K562 (cell line): ENCODE data around the gene CPT1A. TPM values are rescaled to one million over a fixed set of nuclear protein-coding genes. Genes with fewer than 3 reads are reported as not detected.

Source experiments
- CTCF ChIP-seq, 3 experiments: IDR thresholded peaks in 2 of 3; conservative IDR thresholded peaks in 1 of 3; 2 replicates each; pipeline ENCODE4 v1.5.1; 2011 to 2012; ENCODE audit warnings: low read length in 3 of 3, mild to moderate bottlenecking in 3 of 3, control low read depth in 2 of 3, improper control_type of control experiment in 1 of 3, inconsistent platforms in 1 of 3, low read depth in 1 of 3, mixed read lengths in 1 of 3, moderate library complexity in 1 of 3; ENCODE audit not compliant: insufficient read depth in 2 of 3
- E2F5 ChIP-seq: sonication (generic); formaldehyde crosslinking; IDR thresholded peaks from 2 replicates; pipeline ENCODE4 v1.8.0; 2022; ENCODE audit warnings: mild to moderate bottlenecking, missing genetic modification reagents
- MAZ ChIP-seq, 2 experiments: fragments of 450-650 bp in 1 of 2; sonication (generic) in 1 of 2; formaldehyde crosslinking; IDR thresholded peaks in 1 of 2; conservative IDR thresholded peaks in 1 of 2; 2 replicates each; pipeline versions ENCODE4 v1.4.0 to v1.5.0; 2020; ENCODE audit warnings: mild to moderate bottlenecking in 1 of 2, missing genetic modification reagents in 1 of 2
- NCOA1 ChIP-seq: fragments of 450-650 bp; IDR thresholded peaks from 2 replicates; pipeline ENCODE4 v1.6.1; 2016; ENCODE audit warnings: low read depth
- RAD21 ChIP-seq, 2 experiments: fragments of 250-450 bp in 1 of 2; fragments of 450-650 bp in 1 of 2; sonication (Bioruptor Pico) in 1 of 2; formaldehyde crosslinking in 1 of 2; IDR thresholded peaks in 1 of 2; conservative IDR thresholded peaks in 1 of 2; 2 replicates each; pipeline versions ENCODE4 v1.4.0 to v1.8.0; 2020 to 2022; ENCODE audit warnings: mild to moderate bottlenecking in 2 of 2, moderate library complexity in 1 of 2
- SFPQ ChIP-seq: fragments of 200-400 bp; formaldehyde crosslinking; IDR thresholded peaks from 2 replicates; pipeline ENCODE4 v1.6.1; 2017; ENCODE audit warnings: mild to moderate bottlenecking, low read depth, low read length, moderate library complexity
- ZBTB40 ChIP-seq, 2 experiments: fragments of 450-650 bp in 1 of 2; sonication (generic) in 1 of 2; formaldehyde crosslinking in 1 of 2; IDR thresholded peaks; 2 replicates each; pipeline versions ENCODE4 v1.7.1 to v1.9.0; 2016 to 2022; ENCODE audit warnings: inconsistent platforms in 1 of 2, mild to moderate bottlenecking in 1 of 2, missing genetic modification reagents in 1 of 2
- polyA plus RNA-seq, 8 experiments: library from polyadenylated mRNA; depleted of rRNA in 4 of 8; stranded (reverse) in 5 of 8; unstranded in 3 of 8; fragments of >200 nt; fragmentation: Nextera tagmentation in 2 of 8; fragmentation: Illumina TruSeq in 1 of 8; extraction: Ambion mirVana in 2 of 8; extraction: Trizol in 1 of 8; gene quantifications; 2 replicates each; pipeline versions ENCODE4 v1.2.1 to v1.2.3, GENCODE V29; 2011 to 2014; ENCODE audit warnings: inconsistent platforms in 1 of 8, missing spikeins in 1 of 8
- total RNA-seq, 7 experiments: library from RNA; depleted of rRNA in 6 of 7; stranded (reverse); fragments of >200 nt in 6 of 7; fragmentation: Illumina TruSeq in 2 of 7; extraction: Trizol in 2 of 7; gene quantifications; 2 replicates each; pipeline versions ENCODE4 v1.2.1 to v1.2.3, GENCODE V29; 2011 to 2021; ENCODE audit warnings: low replicate concordance in 1 of 7

CPT1A gene
- total and polyA plus RNA-seq, 9 of the 15 experiments (the other 6 are each of a cell fraction or from before 2014, with no cell fraction given), result 2.6 to 29.1 (median 12.3) TPM

- TF ChIP-seq RAD21 (CRISPR knock-in tag; conservative IDR thresholded peaks at IDR 0.05 in 1 of 2, IDR thresholded peaks at IDR 0.05 in 1 of 2) (peak in 1 of 2 experiments; percentile 11; a peak in 1 of 4 replicates), MAZ (CRISPR knock-in tag; conservative IDR thresholded peaks at IDR 0.05 in 1 of 2, IDR thresholded peaks at IDR 0.05 in 1 of 2) (peak in 1 of 2 experiments; percentile 69; a peak in 2 of 4 replicates), SFPQ (no peak), ZBTB40 (IDR thresholded peaks at IDR 0.05) (peak; percentile 19; the same call in 1 of the 2 replicates), ZBTB40 (CRISPR knock-in tag; IDR thresholded peaks at IDR 0.05) (no peak), NCOA1 (no peak), E2F5 (CRISPR knock-in tag) (no peak), CTCF (IDR thresholded peaks at IDR 0.05 in 2 of 3, conservative IDR thresholded peaks at IDR 0.05 in 1 of 3; ENCODE audit: insufficient read depth in 2 of 3, low read depth in 1 of 3, low read length in 3 of 3) (peak; percentile 23 to 39 (median 38); a peak in 4 of 6 replicates)
Measured at GRCh38 chr11:68704887-68705286, 136.8 kb downstream of the CPT1A start (continued).
